ENCODE data around the gene CNFN. TPM values are rescaled to one million over a fixed set of nuclear protein-coding genes. Genes with fewer than 3 reads are reported as not detected.

CNFN gene
- total RNA-seq, 4 donors from 2014 or later: not detected

DNA sequence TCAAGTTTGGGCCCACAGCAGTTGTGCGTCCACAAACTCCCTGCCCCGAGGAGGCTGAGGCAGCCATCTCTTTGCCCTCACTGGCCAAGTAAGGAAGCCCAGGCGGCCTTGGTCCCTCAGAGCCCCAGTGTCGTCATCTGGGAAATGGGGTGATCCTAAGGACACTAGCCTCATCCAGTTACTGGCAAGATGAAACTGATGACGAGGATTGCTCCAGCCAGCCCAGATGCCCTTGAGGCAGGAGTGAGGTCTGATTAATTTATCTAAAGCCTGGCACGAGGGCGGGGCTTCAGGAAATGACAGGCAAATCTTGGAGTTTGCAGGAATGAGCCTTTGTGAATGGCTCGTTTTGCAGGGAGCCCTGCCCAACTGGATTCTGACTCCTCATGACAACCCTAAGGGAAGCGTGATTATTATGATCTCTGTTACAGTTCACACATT is 31.5 kb upstream of the CNFN start:
- ATAC-seq (ENCODE audit: low FRiP score): peak; percentile 13
- DNase-seq (ENCODE audit: low spot score): no peak
- TF ChIP-seq, protein P1, sequence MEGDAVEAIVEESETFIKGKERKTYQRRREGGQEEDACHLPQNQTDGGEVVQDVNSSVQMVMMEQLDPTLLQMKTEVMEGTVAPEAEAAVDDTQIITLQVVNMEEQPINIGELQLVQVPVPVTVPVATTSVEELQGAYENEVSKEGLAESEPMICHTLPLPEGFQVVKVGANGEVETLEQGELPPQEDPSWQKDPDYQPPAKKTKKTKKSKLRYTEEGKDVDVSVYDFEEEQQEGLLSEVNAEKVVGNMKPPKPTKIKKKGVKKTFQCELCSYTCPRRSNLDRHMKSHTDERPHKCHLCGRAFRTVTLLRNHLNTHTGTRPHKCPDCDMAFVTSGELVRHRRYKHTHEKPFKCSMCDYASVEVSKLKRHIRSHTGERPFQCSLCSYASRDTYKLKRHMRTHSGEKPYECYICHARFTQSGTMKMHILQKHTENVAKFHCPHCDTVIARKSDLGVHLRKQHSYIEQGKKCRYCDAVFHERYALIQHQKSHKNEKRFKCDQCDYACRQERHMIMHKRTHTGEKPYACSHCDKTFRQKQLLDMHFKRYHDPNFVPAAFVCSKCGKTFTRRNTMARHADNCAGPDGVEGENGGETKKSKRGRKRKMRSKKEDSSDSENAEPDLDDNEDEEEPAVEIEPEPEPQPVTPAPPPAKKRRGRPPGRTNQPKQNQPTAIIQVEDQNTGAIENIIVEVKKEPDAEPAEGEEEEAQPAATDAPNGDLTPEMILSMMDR (IDR thresholded peaks at IDR 0.05): no peak

DNA sequence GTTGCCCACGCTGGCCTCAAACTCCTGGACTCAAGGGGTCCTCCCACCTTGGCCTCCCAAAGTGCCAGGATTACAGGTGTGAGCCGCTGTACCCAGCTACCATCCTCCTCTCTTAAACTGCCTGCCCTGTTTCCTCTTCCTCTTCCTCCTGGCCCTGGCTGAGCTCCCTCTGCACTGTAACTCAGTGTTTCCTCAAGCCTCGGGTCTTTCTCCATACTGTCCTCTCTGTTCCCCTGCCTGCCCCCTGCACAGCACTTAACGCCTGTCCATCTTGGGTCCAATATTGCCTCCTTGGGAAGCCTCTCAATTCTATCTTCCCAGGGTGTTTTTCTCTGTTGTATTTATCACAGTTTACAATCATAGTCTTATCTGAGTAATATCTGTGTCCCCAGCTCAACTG is 31.0 kb upstream of the CNFN start:
- no peak for DNase-seq (ENCODE audit: low spot score)
- ATAC-seq (ENCODE audit: low FRiP score): no peak
- TF ChIP-seq, protein P1 (IDR thresholded peaks at IDR 0.05): no peak

DNA sequence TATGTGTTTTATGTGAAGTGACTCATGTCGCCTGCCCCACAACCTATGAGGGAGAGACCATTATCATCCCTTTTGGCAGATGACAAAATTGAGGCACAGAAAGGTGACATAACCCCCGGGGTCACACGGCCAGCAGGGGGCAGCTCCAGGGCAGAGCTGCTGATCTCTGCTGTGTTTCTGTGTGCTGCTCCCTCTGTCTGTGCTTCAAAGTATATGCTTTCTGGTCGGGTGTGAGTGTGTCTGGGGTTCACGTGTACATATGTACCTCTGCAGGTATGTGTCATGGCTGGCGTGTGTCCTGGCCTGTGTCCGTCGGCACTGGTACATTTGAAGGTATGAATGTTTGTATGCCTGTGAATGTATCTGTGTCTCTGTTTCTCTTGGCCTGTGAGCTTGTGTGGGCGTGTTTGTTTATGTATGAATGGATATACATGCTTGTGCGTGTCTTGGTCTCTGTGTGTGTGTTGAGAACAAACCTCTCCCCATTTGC is 30.0 kb upstream of the CNFN start:
- TF ChIP-seq, protein P1 (IDR thresholded peaks at IDR 0.05): no peak
- ATAC-seq (ENCODE audit: low FRiP score) (no peak), DNase-seq (ENCODE audit: low spot score) (no peak)

DNA sequence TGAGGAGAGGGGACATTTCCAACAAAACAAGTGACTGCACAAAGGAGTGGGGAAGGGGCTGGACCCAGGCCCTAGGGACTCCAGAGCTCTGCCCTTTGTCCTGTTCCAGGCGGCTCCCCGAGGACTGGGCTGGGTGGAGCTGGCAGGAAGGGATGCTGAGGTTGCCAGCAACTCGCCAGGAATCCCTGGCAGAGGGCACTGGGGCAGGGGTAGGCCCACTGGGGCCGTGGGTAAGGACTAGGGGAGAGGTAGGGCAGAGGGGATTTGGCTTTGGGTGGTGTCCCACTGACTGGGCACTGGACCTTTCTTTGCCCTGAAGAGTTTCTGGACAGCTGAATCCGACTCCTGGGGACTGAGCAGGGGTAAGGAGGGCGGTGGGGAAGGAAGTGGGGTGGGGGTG is 29.2 kb upstream of the CNFN start:
- no peak for DNase-seq (ENCODE audit: low spot score)
- ATAC-seq (ENCODE audit: low FRiP score): peak; percentile 16
- TF ChIP-seq, protein P1 (IDR thresholded peaks at IDR 0.05): no peak

DNA sequence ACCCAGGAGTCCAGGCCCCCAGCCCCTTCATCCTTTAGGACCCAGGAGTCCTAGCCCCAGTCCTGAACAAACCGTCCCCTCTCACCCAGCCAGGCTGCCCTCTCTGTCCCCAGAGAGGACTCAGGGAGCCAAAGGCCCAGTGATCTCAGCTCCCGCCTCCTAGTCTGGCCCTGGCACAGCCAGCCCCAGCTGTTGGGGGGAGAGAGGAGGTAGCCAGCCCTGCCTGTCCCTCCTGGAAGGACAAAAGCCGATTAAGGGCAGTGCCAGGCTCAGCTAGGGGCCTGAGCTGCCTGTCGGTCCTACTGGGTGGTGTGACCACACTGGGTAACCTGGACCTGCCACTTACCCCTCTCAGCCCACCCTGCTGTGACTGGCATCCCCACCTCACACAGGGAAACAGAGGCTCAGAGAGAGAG is 22.6 kb upstream of the CNFN start:
- ATAC-seq (ENCODE audit: low FRiP score) (peak; percentile 21), DNase-seq (ENCODE audit: low spot score) (no peak)
- TF ChIP-seq, protein P1 (IDR thresholded peaks at IDR 0.05): no peak

DNA sequence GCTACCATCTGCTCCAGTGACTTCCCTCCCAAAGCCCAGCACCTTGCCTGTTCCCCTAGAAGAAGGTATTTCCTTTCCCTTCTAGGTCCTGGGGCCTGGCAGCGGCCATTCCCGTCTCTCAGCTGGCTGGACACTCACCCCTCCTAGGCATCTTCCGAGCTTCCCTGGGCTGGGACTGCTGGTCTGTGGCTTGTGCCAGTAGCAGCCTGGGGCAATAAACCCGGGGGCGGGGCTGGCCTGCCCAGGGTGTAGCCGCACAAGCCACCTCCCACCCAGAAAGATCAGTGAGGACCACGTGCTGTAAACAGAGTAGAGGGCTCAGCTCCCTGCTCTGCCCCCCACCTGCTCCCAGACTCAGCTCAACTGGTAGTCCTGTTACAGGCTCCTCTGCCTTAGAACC is 22.1 kb upstream of the CNFN start:
- DNase-seq (ENCODE audit: low spot score): no peak
- TF ChIP-seq, protein P1 (IDR thresholded peaks at IDR 0.05): no peak
- peak; percentile 41 for ATAC-seq (ENCODE audit: low FRiP score)

DNA sequence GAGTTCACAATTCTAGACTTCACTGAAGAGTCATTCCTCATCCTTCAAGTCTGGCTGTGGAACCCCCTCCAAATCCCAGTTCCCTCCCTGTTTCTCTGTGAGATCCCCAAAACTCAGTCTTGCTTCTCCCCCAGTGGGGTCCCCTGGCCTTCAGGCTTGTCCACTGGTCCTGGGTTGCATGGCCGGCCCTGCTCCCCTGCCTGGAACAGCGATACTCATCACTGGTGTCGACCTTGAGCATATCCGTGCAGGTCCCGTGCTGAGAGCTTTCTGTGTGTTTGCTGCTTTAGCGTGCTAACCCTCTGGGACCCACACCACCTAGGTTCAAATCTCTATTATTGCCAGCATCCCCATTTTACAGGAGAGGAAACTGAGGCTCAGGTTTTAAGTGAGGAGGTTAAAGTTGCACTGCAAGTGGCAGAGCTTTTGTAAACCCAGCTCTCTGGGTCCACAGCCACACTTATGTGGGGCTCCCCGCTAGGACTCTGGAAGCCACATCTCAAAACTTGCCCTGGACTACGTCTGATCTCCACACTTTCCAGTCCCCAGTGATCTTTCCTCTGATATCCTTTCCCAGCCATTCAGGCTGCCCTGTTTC is 21.6 kb upstream of the CNFN start:
- TF ChIP-seq, protein P1 (IDR thresholded peaks at IDR 0.05): no peak
- no peak for ATAC-seq (ENCODE audit: low FRiP score)
- DNase-seq (ENCODE audit: low spot score): no peak
